H1 (cell line): ENCODE measurements around the gene TBC1D24. TPM values are rescaled to one million over a fixed set of nuclear protein-coding genes. Genes with fewer than 3 reads are reported as not detected.
A peak's percentile ranks its signal among the peaks of the same experiment; 100 is the strongest.

Source experiments
- CTCF ChIA-PET: fragments of 300-600 bp; sonication (Branson Sonifier 250); formaldehyde crosslinking; loops from one replicate; lab custom pipeline; 2021; ENCODE audit not compliant: partially characterized antibody; lab: Charles Lee
- POLR2A ChIA-PET: fragments of 300-600 bp; sonication (Branson Sonifier 250); formaldehyde crosslinking; loops from one replicate; lab custom pipeline; 2021; ENCODE audit warnings: inconsistent platforms; ENCODE audit not compliant: partially characterized antibody; lab: Charles Lee
- DNase-seq, 2 experiments: peaks; one replicate each; pipeline versions ENCODE4 v3.0.0 to v3.0.0-alpha.2; 2010 to 2022; ENCODE audit warnings: low spot score in 2 of 2, low read depth in 1 of 2, mixed read lengths in 1 of 2
- FAIRE-seq: peaks from 2 replicates; lab custom pipeline; 2011; peaks lifted over from hg19 to GRCh38; lab: Jason Lieb, UNC
- H2AFZ ChIP-seq: 2 replicates; pipeline ENCODE4 v1.8.1; 2012; ENCODE audit warnings: low read length, inconsistent platforms
- H2AK5ac ChIP-seq: 2 replicates; pipeline ENCODE4 v1.6.1; 2013; ENCODE audit warnings: low read depth, low read length
- H2BK120ac ChIP-seq: replicated peaks from 2 replicates; pipeline ENCODE3; 2013; ENCODE audit warnings: low read depth, low read length, inconsistent platforms
- H2BK12ac ChIP-seq: 2 replicates; pipeline ENCODE4 v1.6.1; 2013; ENCODE audit warnings: low read depth, low read length
- H2BK15ac ChIP-seq: 2 replicates; pipeline ENCODE4 v1.6.1; 2013; ENCODE audit warnings: low read length
- H2BK20ac ChIP-seq: 2 replicates; pipeline ENCODE4 v1.6.1; 2013; ENCODE audit warnings: low read length
- H2BK5ac ChIP-seq: 2 replicates; pipeline ENCODE4 v1.6.1; 2013; ENCODE audit warnings: low read depth, low read length
- H3K14ac ChIP-seq: 2 replicates; pipeline ENCODE4 v1.6.1; 2013; ENCODE audit warnings: inconsistent platforms; ENCODE audit not compliant: insufficient read length
- H3K18ac ChIP-seq: 2 replicates; pipeline ENCODE4 v1.6.1; 2013; ENCODE audit warnings: low read length; ENCODE audit errors: extremely low read depth
- H3K23ac ChIP-seq: 2 replicates; pipeline ENCODE4 v1.6.1; 2013; ENCODE audit warnings: inconsistent platforms; ENCODE audit not compliant: insufficient read length
- H3K23me2 ChIP-seq: 2 replicates; pipeline ENCODE4 v1.6.1; 2013; ENCODE audit warnings: low read depth, low read length
- H3K27ac ChIP-seq: 2 replicates; pipeline ENCODE4 v1.6.1; 2011; ENCODE audit warnings: low read depth, low read length, inconsistent platforms
- H3K27me3 ChIP-seq, 4 experiments: replicated peaks in 1 of 4; 1 replicate in 1 of 4; 2 replicates in 3 of 4; pipeline versions ENCODE4 v1.6.1 to v1.8.1; 2011 to 2013; ENCODE audit warnings: low read length in 3 of 4, mild to moderate bottlenecking in 3 of 4, inconsistent platforms in 2 of 4, mixed read lengths in 2 of 4, moderate library complexity in 1 of 4; ENCODE audit not compliant: control insufficient read depth in 3 of 4, insufficient read depth in 3 of 4; ENCODE audit errors: extremely low read depth in 1 of 4
- H3K36me3 ChIP-seq, 4 experiments: 2 replicates each; pipeline versions ENCODE4 v1.6.1 to v1.8.1; 2011 to 2013; ENCODE audit warnings: mild to moderate bottlenecking in 4 of 4, low read length in 3 of 4, moderate library complexity in 2 of 4, control low read depth in 1 of 4, inconsistent platforms in 1 of 4; ENCODE audit not compliant: insufficient read depth in 4 of 4, control insufficient read depth in 2 of 4
- H3K4ac ChIP-seq: replicated peaks from 2 replicates; pipeline ENCODE3; 2013; ENCODE audit warnings: low read length, low read depth, mixed read lengths, inconsistent platforms; ENCODE audit not compliant: insufficient read length
- H3K4me1 ChIP-seq, 4 experiments: replicated peaks in 1 of 4; 1 replicate in 1 of 4; 2 replicates in 3 of 4; pipeline versions ENCODE4 v1.6.1 to v1.8.1; 2011 to 2013; ENCODE audit warnings: low read length in 3 of 4, inconsistent platforms in 2 of 4, mixed read lengths in 1 of 4; ENCODE audit not compliant: insufficient read depth in 4 of 4, control insufficient read depth in 3 of 4
- H3K4me2 ChIP-seq, 2 experiments: 2 replicates each; pipeline versions ENCODE4 v1.6.1 to v1.8.1; 2011 to 2013; ENCODE audit warnings: low read depth in 2 of 2, low read length in 2 of 2, control low read depth in 1 of 2, inconsistent platforms in 1 of 2, mild to moderate bottlenecking in 1 of 2; ENCODE audit not compliant: insufficient read depth in 1 of 2
- H3K4me3 ChIP-seq, 4 experiments: fragments of 200-600, 300-600 bp in 1 of 4; sonication (generic), shearing (Covaris generic), sonication (Bioruptor Twin) in 1 of 4; 2 replicates each; pipeline versions ENCODE4 v1.5.1 to v1.8.1; 2011 to 2016; ENCODE audit warnings: low read length in 4 of 4, low read depth in 3 of 4, control low read depth in 2 of 4, inconsistent platforms in 2 of 4, mild to moderate bottlenecking in 2 of 4, mixed read lengths in 1 of 4, moderate library complexity in 1 of 4; ENCODE audit not compliant: insufficient read depth in 2 of 4; ENCODE audit errors: extremely low read depth in 1 of 4
- H3K56ac ChIP-seq: replicated peaks from 2 replicates; pipeline ENCODE3; 2013; ENCODE audit warnings: low read depth, mild to moderate bottlenecking, mixed read lengths, low read length, inconsistent platforms; ENCODE audit not compliant: insufficient read length
- H3K79me1 ChIP-seq: 2 replicates; pipeline ENCODE4 v1.6.1; 2013; ENCODE audit warnings: low read depth, low read length, control low read depth
- H3K79me2 ChIP-seq, 2 experiments: 2 replicates each; pipeline versions ENCODE4 v1.6.1 to v1.8.1; 2012 to 2013; ENCODE audit warnings: low read length in 2 of 2, mild to moderate bottlenecking in 2 of 2, inconsistent platforms in 1 of 2; ENCODE audit not compliant: insufficient read depth in 2 of 2, control insufficient read depth in 1 of 2
- H3K9ac ChIP-seq, 4 experiments: replicated peaks in 1 of 4; 1 replicate in 1 of 4; 2 replicates in 3 of 4; pipeline versions ENCODE4 v1.6.1 to v1.8.1; 2011 to 2013; ENCODE audit warnings: low read depth in 3 of 4, low read length in 3 of 4, control low read depth in 2 of 4, mild to moderate bottlenecking in 2 of 4, moderate library complexity in 2 of 4, inconsistent platforms in 1 of 4; ENCODE audit errors: extremely low read depth in 1 of 4
- H3K9me3 ChIP-seq, 2 experiments: 2 replicates each; pipeline versions ENCODE4 v1.6.1 to v1.8.1; 2012 to 2013; ENCODE audit warnings: mild to moderate bottlenecking in 2 of 2, moderate library complexity in 2 of 2, control low read depth in 1 of 2, inconsistent platforms in 1 of 2, low read depth in 1 of 2, low read length in 1 of 2, mixed read lengths in 1 of 2; ENCODE audit not compliant: insufficient read depth in 2 of 2
- H4K20me1 ChIP-seq, 2 experiments: replicated peaks in 1 of 2; 2 replicates each; pipeline versions ENCODE3 to v1.8.1; 2011 to 2013; ENCODE audit warnings: inconsistent platforms in 2 of 2, low read length in 2 of 2, mild to moderate bottlenecking in 1 of 2; ENCODE audit not compliant: insufficient read depth in 2 of 2, control insufficient read depth in 1 of 2
- H4K5ac ChIP-seq: 2 replicates; pipeline ENCODE4 v1.6.1; 2013; ENCODE audit warnings: low read length, low read depth, mixed read lengths, inconsistent platforms; ENCODE audit not compliant: insufficient read length
- H4K8ac ChIP-seq: 2 replicates; pipeline ENCODE4 v1.8.0; 2013; ENCODE audit warnings: mild to moderate bottlenecking, moderate library complexity, low read length, inconsistent platforms; ENCODE audit not compliant: insufficient read depth; ENCODE audit errors: extremely low read depth
- H4K91ac ChIP-seq: replicated peaks from 2 replicates; pipeline ENCODE3; 2013; ENCODE audit warnings: low read length, mixed read lengths, inconsistent platforms; ENCODE audit not compliant: insufficient read length
- CTBP2 ChIP-seq: IDR thresholded peaks from 2 replicates; pipeline ENCODE4 v1.7.0; 2011; ENCODE audit warnings: borderline replicate concordance, mild to moderate bottlenecking, moderate library complexity, mixed read lengths, low read length; ENCODE audit not compliant: insufficient read depth, insufficient read length
- KDM1A ChIP-seq: fragments of 200-600, 300-600 bp; sonication (generic); IDR thresholded peaks from 2 replicates; pipeline ENCODE4 v1.7.1; 2016; ENCODE audit warnings: mild to moderate bottlenecking, low read length, borderline replicate concordance
- POLR2A ChIP-seq, 2 experiments: IDR thresholded peaks; 1 replicate in 1 of 2; 2 replicates in 1 of 2; pipeline ENCODE4 v1.6.1; 2011; ENCODE audit warnings: low read depth in 2 of 2, low read length in 2 of 2, mild to moderate bottlenecking in 2 of 2; ENCODE audit errors: control extremely low read depth in 1 of 2
- TAF7 ChIP-seq: optimal IDR thresholded peaks from 2 replicates; pipeline ENCODE3; 2011; ENCODE audit warnings: low read depth, mild to moderate bottlenecking, inconsistent platforms, low read length, moderate library complexity, borderline replicate concordance
- TBP ChIP-seq: IDR thresholded peaks from 2 replicates; pipeline ENCODE4 v1.6.1; 2011; ENCODE audit warnings: low read depth, low read length, improper control_type of control experiment
- YY1 ChIP-seq: IDR thresholded peaks from 2 replicates; pipeline ENCODE4 v1.6.1; 2011; ENCODE audit warnings: low read depth, mild to moderate bottlenecking, low read length
- WGBS, 2 experiments: shearing (Covaris generic) in 1 of 2; methylation state at CpG; one replicate each; pipeline versions ENCODE4 v1.1.6 to v1.1.7; 2013 to 2015; ENCODE audit warnings: low lambda C conversion rate in 2 of 2, mixed read lengths in 2 of 2, inconsistent platforms in 1 of 2, low coverage in 1 of 2, missing lambda C conversion rate in 1 of 2; ENCODE audit not compliant: insufficient replicate concordance in 2 of 2, insufficient coverage in 1 of 2, insufficient read length in 1 of 2; ENCODE audit errors: extremely low coverage in 1 of 2, missing lambda C conversion rate in 1 of 2; 5-methylcytosine and 5-hydroxymethylcytosine counted together
- polyA plus RNA-seq, 7 experiments: library from polyadenylated mRNA; depleted of rRNA in 3 of 7; stranded (reverse) in 5 of 7; unstranded in 2 of 7; fragments of >200 nt in 5 of 7; fragments of 200-250 nt in 2 of 7; gene quantifications; 1 replicate in 5 of 7; 2 replicates in 1 of 7; 4 replicates in 1 of 7; pipeline versions ENCODE4 v1.2.1 to v1.2.3, GENCODE V29; 2011 to 2013; ENCODE audit warnings: missing spikeins in 2 of 7, mixed read lengths in 2 of 7
- total RNA-seq: library from RNA; stranded (reverse); fragmentation: NEBNext Ultra II Directional; extraction: Animal tissue kit (Norgen Biotek cat#: 25700); gene quantifications from 2 replicates; pipeline ENCODE4 v1.2.1, GENCODE V29; 2021
- TF ChIP-seq, protein P1 (sequence below): IDR thresholded peaks from 2 replicates; pipeline ENCODE4 v1.6.1; 2012; ENCODE audit warnings: inconsistent platforms
- TF ChIP-seq, protein P2 (sequence below): IDR thresholded peaks from 2 replicates; pipeline ENCODE4 v1.6.1; 2011; ENCODE audit warnings: low read depth, mild to moderate bottlenecking, low read length; ENCODE audit not compliant: insufficient read depth

The TBC1D24 gene
- total and polyA plus RNA-seq, 2 of the 8 experiments (the other 6 are each of a cell fraction or from before 2014, with no cell fraction given), result 8.7 to 21.5 TPM

DNA sequence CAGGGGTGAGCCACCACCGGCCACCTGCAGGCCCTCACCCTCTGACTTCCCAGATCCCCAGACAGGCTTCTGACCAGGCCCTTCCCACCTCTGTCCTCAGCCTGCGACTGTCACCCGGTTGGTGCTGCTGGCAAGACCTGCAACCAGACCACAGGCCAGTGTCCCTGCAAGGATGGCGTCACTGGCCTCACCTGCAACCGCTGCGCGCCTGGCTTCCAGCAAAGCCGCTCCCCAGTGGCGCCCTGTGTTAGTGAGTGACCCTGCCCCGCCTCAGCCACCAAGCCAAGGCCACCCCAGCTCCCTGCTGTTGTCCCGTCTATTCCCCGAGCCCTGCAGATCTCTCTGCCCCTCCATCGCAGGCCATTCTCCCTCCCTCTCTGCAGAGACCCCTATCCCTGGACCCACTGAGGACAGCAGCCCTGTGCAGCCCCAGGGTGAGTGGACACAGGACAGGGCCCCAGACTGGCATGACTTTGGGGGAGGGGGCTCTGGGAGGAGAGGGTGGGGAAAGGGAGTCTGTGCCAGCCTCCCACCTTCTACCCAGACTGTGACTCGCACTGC lies 2.0 kb upstream of the TBC1D24 start:
- Histone ChIP-seq H3K18ac (no peak overlapping the region), H3K36me3 (no peaks in the 10 kb centered on the region), H2BK20ac (no peak overlapping the region), H4K91ac (no peak overlapping the region), H2BK15ac (no peak overlapping the region; the same call in 1 of the 2 replicates), H4K20me1 (peaks cover 5 to 21% of the 10 kb centered on the region in 2 experiments), H2BK5ac (no peak overlapping the region), H3K56ac (no peak overlapping the region), H3K9ac (no peak overlapping the region), H3K4me1 (peaks cover 0 to 42% (median 27%) of the 10 kb centered on the region in 4 experiments; a peak in 6 of 7 replicates), H2BK12ac (peak overlapping the region; percentile 60; the same call in 1 of the 2 replicates), H4K8ac (no peak overlapping the region), H3K79me1 (peaks cover 8% of the 10 kb centered on the region; the same call in 1 of the 2 replicates), H2BK120ac (no peak overlapping the region), H3K27me3 (peaks cover 24 to 73% (median 58%) of the 10 kb centered on the region in 4 experiments), H3K23me2 (peaks cover 27% of the 10 kb centered on the region; the same call in 1 of the 2 replicates), H3K23ac (no peak overlapping the region), H3K4me2 (peak overlapping the region; percentile 83 to 92; a peak in 3 of 4 replicates), H3K27ac (no peak overlapping the region), H2AK5ac (no peak overlapping the region), H3K9me3 (no peaks in the 10 kb centered on the region), H2AFZ (no peak overlapping the region), H3K79me2 (0 out of 4 replicates have a peak, but pooled peaks cover 0 to 2% of the 10 kb centered on the region in 2 experiments), H3K14ac (no peak overlapping the region), H4K5ac (no peak overlapping the region), H3K4ac (no peak overlapping the region), H3K4me3 (no peak overlapping the region)
- ChIA-PET POLR2A (interaction anchor here (0.6 to 3.5 kb wide), 5 partner anchors 14 to 317 kb away, joined by 3 to 20 read pairs (median 3); partner anchors contain the start of genes PRSS27, TEDC2 and TRAF7), CTCF (interaction anchor here (1.0 to 1.7 kb wide), 4 partner anchors 11 to 278 kb away, joined by 3 to 7 read pairs (median 4); no protein-coding TSS in a partner anchor)
- FAIRE-seq (no peak), DNase-seq (no peak)
- 87% methylated on average over 12 of the region's 14 CpGs; no CpG with 5 or more reads in 1 of the 2 experiments for WGBS, 2 experiments
- TF ChIP-seq KDM1A (no peak), YY1 (no peak), CTBP2 (no peak), TAF7 (no peak), POLR2A (IDR thresholded peaks at IDR 0.05; ENCODE audit: control extremely low read depth in 1 of 2, low read depth in 2 of 2, low read length in 2 of 2) (no peak), TBP (no peak)
- TF ChIP-seq, protein P1, sequence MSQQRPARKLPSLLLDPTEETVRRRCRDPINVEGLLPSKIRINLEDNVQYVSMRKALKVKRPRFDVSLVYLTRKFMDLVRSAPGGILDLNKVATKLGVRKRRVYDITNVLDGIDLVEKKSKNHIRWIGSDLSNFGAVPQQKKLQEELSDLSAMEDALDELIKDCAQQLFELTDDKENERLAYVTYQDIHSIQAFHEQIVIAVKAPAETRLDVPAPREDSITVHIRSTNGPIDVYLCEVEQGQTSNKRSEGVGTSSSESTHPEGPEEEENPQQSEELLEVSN, result no peak
- TF ChIP-seq, protein P2, sequence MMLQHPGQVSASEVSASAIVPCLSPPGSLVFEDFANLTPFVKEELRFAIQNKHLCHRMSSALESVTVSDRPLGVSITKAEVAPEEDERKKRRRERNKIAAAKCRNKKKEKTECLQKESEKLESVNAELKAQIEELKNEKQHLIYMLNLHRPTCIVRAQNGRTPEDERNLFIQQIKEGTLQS, result no peak
